ENCODE results near the gene THNSL1.
"Not testable (repeated sequence)": the region's sequence is repeated elsewhere in the genome, so short reads cannot be mapped to it uniquely, and the experiment has no call there.

Gene THNSL1

GRCh38 chr10:24993237-24993958 is 23.0 kb upstream of the THNSL1 start:
- DNase-seq (ENCODE audit: extremely low read depth in 1 of 2, low read depth in 1 of 2), result no peak

DNA sequence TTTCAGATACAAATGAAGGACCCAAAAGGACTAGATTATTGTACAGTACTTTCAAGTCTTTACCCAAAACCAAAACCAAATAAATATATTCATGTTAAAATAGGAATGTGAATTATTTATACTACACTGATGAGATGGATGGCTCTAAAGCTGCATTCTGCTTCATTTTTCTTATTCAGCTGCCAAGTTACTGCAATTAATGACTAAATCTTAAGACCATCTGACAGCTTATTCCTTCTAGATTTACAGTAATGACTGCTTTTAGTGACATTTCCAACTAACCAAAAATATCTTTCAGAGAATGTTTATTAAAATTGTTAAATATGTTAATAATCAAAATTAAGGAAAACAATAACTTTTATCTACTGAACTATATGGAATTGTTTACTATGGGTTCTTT is 21.3 kb upstream of the THNSL1 start:
- no peak for DNase-seq (ENCODE audit: extremely low read depth in 1 of 2, low read depth in 1 of 2)

DNA sequence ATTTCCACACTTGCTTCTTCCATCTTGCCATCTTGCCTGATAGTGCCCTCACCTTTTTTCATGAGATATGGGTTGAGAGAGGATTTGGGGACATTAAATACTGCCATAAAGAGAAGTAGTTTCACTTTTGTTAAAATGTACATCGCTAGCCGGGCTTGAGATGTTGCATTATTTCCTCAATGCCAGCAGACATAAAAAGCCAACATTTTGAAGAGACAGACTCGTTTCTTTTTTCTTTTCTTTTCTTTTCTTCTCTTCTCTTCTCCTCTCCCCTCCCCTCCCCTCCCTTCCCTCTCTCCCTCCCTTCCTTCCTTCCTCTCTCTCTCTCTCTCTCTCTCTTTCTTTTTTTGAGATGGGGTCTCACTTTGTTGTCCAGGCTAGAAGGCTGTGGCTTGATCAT is 18.4 kb upstream of the THNSL1 start:
- no peak for DNase-seq (ENCODE audit: extremely low read depth in 1 of 2, low read depth in 1 of 2)

DNA sequence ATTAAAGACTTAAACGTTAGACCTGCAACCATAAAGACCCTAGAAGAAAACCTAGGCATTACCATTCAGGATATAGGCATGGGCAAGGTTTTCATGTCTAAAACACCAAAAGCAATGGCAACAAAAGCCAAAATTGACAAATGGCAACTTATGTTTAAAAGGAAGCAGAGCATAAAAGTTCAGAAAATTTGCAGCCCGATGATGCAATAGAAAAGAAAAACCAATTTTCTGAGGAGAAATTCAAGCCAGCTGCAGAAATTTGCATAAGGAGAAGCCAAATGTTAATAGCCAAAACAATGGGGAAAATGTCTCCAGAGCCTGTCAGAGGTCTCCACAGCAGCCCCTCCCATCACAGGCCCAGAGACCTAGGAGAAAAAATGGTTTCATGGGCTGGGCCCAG is 4.8 kb upstream of the THNSL1 start:
- DNase-seq (ENCODE audit: extremely low read depth in 1 of 2, low read depth in 1 of 2), result not testable (repeated sequence)

DNA sequence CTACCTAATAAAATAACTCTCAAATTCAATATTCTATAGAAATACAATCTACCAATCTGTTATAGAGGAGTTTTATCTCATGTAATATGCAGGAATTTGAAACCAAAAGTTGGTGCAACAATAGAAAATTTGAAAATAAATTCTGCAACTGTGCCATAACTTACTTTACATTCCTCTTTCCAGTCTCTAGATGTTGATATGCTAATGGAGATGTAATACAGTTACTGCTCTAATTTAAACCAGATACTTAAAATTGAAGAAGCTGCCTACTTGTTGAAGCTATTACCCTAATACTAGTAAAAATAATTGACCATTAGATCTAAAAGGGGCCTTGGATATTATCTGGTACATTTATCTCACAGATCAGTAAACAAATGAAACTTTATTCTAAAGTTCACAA is 1.8 kb upstream of the THNSL1 start:
- no peak for DNase-seq (ENCODE audit: extremely low read depth in 1 of 2, low read depth in 1 of 2)

- peak; percentile 69 to 83 for DNase-seq (ENCODE audit: extremely low read depth in 1 of 2, low read depth in 1 of 2)
These were observed 510 bp upstream of the THNSL1 start, which contains the start of gene ENKUR for GRCh38 chr10:25015828-25016375. ENKUR (minus strand) TSS chr10:25016158; CDS start chr10:25015936, 222 bp downstream.

DNA sequence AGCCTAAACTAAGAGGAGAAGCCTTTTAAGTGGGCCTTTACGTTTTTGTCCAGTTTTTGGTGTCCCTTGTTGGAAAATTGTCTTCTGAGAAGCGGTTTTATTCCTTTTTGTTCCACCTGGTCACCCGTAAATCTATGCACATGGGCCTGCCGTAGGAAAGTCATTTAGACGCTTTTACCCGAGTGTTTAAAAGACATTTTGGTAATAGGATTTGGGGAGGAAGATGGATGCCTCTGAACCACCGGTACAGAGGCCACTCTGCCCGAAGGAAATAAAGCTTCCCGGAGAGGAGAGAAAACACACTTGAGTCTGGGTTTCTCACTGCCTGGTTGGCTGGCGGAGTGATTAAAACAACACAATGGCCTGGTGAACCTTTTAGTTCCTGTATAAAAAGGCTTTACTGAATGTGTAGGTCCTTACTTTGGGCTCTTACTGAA is 760 bp downstream of the THNSL1 start:
- no peak for DNase-seq (ENCODE audit: extremely low read depth in 1 of 2, low read depth in 1 of 2)

- DNase-seq (ENCODE audit: extremely low read depth in 1 of 2, low read depth in 1 of 2), result no peak
These were observed 1.2 kb downstream of the THNSL1 start for GRCh38 chr10:25017661-25018060.

DNA sequence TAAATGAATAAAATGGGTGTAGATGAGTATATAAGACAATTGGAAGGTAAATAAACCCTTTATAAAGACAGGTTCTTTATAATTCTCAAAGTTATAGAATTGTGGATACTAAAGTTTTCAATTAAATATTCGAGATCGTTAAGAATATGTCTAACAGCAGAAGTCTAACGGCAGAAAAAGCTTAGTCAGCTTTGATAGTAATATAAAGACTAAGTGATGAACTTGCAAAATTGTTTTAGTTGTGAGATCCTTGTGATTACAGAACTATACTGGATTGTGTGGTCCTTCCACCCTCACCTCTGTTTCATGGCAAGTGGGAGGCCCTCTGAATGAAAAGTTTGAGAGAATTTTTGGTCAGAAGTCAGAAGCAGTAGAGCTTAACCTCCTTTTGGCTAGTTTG is 2.3 kb downstream of the THNSL1 start:
- DNase-seq (ENCODE audit: extremely low read depth in 1 of 2, low read depth in 1 of 2), result no peak

DNA sequence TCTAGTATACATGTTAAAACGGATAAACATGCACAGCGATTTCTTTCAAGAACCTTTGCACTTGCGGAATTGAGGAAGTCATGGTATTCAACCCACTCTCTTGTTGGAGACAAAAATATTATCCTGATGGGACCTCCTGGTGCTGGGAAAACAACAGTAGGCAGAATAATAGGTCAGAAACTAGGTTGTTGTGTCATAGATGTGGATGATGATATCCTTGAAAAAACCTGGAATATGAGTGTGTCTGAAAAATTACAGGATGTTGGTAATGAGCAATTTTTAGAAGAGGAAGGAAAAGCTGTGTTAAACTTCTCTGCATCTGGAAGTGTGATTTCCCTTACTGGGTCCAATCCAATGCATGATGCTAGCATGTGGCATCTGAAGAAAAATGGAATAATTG is 6.9 kb downstream of the THNSL1 start:
- no peak for DNase-seq (ENCODE audit: extremely low read depth in 1 of 2, low read depth in 1 of 2)

GRCh38 chr10:25024528-25024927 is 8.1 kb downstream of the THNSL1 start:
- DNase-seq (ENCODE audit: extremely low read depth in 1 of 2, low read depth in 1 of 2), result no peak

- no peak for DNase-seq (ENCODE audit: extremely low read depth in 1 of 2, low read depth in 1 of 2)
These were observed 10.1 kb downstream of the THNSL1 start for GRCh38 chr10:25026463-25026862.

GRCh38 chr10:25028711-25029110 is 12.3 kb downstream of the THNSL1 start:
- DNase-seq (ENCODE audit: extremely low read depth in 1 of 2, low read depth in 1 of 2), result no peak

DNA sequence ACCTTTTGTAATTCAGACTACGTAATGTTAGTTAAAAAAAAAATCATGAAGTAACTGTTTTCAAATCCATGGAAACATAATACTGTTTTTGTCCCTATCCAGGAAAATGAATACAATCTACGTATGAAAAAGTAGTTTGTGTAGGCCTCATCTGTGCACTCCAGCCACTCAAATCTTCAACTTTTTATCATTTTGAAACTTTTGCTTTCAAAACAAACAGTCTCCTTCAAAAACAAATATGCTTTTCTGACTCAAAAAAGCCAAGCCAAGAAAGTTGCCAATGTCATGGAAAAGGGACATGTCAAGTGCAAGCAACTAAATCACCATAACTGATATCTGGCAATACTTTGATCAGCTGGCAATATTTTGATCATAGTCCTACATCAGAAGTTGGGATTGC is 13.1 kb downstream of the THNSL1 start:
- no peak for DNase-seq (ENCODE audit: extremely low read depth in 1 of 2, low read depth in 1 of 2)

DNA sequence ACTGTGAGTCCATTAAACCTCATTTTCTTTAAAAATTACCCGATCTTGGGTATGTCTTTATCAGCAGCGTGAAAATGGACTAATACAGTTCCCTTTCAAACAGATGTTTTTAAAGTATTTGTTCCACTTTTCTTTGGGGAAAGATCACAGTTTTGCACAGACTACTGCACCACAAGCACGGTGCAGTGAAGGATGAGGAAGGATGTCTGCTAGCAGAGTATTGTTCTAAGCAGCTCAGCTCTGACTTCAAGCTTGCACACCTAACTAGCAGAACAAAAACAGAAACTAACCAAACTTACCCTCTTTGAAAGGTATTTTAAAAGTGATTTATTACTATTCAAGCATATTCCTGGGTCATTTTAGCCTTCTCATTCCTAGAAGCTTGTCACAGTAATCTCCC is 20.0 kb downstream of the THNSL1 start:
- DNase-seq (ENCODE audit: extremely low read depth in 1 of 2, low read depth in 1 of 2), result no peak

DNA sequence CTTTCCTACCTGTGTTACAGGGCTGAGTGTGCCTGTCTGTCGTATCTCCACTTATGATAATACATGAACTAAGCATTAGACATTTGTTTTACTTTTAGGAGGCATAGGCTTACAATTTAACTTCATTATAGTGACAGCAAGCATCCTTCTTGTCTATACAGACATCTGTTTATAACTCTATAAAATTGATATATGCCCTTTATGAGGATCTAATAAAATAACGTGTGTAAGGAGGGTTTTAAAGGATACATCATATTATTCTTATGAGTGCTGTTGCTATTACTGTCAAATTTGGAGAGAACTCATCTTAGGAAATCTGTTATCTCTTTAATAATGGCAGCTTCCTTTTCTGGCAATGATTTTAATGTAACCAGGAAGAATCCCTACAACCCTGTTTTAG is 21.9 kb downstream of the THNSL1 start:
- DNase-seq (ENCODE audit: extremely low read depth in 1 of 2, low read depth in 1 of 2), result no peak

DNA sequence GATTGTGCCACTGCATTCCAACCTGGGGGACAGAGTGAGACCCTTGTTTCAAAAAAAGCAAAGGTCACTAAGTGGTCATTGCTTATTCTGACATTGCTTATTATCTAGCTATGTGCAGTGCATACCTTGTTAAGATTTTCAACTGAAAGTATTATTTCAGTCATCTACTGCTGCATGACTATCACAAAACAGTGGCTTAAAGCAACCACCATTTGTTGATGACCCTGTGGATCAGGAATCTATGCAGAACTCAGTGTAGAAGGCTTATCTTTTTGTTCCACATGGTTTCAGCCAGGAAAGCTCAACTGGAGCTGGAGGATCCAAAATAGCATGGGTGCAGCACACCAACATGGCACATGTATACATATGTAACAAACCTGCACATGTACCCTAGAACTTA is 23.1 kb downstream of the THNSL1 start:
- no peak for DNase-seq (ENCODE audit: extremely low read depth in 1 of 2, low read depth in 1 of 2)

DNA sequence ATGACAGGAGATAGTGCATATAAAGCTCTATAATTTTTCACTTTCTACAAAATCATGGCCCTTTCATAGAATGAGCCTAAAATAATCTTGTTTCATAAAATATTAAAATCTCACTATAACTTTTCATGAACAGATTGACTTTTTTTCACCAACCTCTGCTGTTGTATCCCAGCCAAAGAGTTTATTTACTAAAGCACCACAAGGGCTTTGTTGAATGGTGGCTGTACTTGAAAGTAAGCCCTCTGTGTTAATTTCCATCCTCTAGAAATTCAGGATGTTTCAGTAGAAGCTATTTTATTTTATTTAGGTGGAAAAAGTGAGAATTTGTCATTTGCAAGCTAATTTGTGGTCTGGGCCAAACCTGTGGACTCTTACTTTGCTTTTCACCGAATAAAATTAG is 30.2 kb downstream of the THNSL1 start:
- DNase-seq (ENCODE audit: extremely low read depth in 1 of 2, low read depth in 1 of 2), result no peak

DNA sequence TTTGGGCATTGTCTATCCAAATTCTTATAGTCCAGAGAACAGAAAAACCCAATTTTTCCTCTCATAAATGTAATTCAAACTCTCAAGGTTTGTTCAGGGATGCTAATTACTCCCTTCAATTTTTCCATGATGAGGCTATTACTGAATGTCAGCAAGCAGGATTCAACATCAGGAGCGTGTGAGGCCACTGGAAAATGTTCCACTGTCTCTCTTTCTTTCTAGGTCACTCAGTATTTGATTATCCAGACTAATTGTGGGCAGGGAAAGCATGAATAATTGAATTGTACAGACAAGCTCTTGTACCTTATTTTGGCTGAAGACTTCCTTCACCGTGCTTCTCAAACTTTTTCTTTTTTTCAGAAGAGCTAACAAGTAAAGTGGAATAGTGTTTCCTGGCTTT is 30.7 kb downstream of the THNSL1 start:
- no peak for DNase-seq (ENCODE audit: extremely low read depth in 1 of 2, low read depth in 1 of 2)

GRCh38 chr10:25047591-25048301 is 31.3 kb downstream of the THNSL1 start:
- no peak for DNase-seq (ENCODE audit: extremely low read depth in 1 of 2, low read depth in 1 of 2)

- DNase-seq (ENCODE audit: extremely low read depth in 1 of 2, low read depth in 1 of 2), result no peak
These were observed 32.0 kb downstream of the THNSL1 start for GRCh38 chr10:25048450-25048849.

- DNase-seq (ENCODE audit: extremely low read depth in 1 of 2, low read depth in 1 of 2), result no peak
These were observed 33.6 kb downstream of the THNSL1 start for GRCh38 chr10:25049966-25050365.
